Measurements from ENCODE around the gene TRAK2. TPM values are rescaled to one million over a fixed set of nuclear protein-coding genes. Genes with fewer than 3 reads are reported as not detected.
"Not testable (repeated sequence)": the region's sequence is repeated elsewhere in the genome, so short reads cannot be mapped to it uniquely, and the experiment has no call there.

Gene TRAK2, protein sequence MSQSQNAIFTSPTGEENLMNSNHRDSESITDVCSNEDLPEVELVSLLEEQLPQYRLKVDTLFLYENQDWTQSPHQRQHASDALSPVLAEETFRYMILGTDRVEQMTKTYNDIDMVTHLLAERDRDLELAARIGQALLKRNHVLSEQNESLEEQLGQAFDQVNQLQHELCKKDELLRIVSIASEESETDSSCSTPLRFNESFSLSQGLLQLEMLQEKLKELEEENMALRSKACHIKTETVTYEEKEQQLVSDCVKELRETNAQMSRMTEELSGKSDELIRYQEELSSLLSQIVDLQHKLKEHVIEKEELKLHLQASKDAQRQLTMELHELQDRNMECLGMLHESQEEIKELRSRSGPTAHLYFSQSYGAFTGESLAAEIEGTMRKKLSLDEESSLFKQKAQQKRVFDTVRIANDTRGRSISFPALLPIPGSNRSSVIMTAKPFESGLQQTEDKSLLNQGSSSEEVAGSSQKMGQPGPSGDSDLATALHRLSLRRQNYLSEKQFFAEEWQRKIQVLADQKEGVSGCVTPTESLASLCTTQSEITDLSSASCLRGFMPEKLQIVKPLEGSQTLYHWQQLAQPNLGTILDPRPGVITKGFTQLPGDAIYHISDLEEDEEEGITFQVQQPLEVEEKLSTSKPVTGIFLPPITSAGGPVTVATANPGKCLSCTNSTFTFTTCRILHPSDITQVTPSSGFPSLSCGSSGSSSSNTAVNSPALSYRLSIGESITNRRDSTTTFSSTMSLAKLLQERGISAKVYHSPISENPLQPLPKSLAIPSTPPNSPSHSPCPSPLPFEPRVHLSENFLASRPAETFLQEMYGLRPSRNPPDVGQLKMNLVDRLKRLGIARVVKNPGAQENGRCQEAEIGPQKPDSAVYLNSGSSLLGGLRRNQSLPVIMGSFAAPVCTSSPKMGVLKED
- polyA plus RNA-seq (2012; ENCODE audit: missing spikeins) = 8.5 TPM

DNA sequence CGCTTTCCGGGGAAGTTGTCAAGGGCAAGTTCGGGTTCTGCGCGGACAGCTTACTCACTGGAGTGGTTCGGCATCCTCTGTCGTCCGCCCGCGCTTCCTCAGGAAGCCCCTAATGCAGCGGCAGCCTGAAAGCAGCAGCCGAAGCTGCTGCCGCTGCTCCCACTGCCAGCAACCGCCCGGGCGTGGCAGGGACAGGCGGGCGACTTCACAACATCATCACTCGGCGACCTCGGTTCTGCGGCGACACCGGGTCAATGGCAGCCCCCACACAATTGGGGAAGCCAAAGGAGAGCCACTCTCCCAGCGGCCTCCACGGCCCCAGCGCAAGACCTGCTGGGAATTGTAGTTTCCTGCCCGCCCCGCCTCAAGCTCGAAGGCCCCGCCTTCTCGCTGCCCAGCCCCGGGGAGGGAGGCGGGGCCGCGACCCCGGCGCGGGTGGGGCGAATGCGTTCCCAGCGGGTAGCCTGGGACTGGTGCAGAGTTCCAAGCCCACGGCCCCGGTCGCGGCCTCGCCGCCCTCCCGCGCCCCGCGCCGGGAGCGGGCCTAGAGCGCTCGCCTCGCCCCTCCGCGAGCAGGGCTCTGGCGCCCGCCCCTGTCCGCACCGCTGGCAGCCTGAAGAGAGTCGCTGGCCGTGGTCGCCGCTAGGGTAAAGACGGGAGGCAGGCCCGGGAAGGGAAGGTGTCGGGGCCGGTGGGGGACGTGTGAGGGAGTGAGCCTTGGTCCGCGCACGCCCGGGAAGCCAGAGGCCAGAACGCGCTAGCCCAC lies at the start of gene TRAK2, which contains the start of gene STRADB:
TSS of gene TRAK2 (minus strand) at position 167 of the 766 bp plus-strand sequence. CDS start 30,951 bp downstream, outside the sequence.
TSS of gene STRADB (plus strand) at position 449 of the 766 bp plus-strand sequence. CDS start 3,101 bp downstream, outside the sequence.
- FAIRE-seq (peak; percentile 99), DNase-seq (ENCODE audit: insufficient read length) (peak; percentile 89)
- TF ChIP-seq POLR2A (IDR thresholded peaks at IDR 0.05; ENCODE audit: low read depth, low read length) = peak; percentile 94
- TF ChIP-seq POLR2AphosphoS5 (IDR thresholded peaks at IDR 0.05; ENCODE audit: low read depth, low read length) = peak; percentile 87
- no peak for TF ChIP-seq TAF1 (IDR thresholded peaks at IDR 0.05; ENCODE audit: borderline replicate concordance, low read depth, low read length)

DNA sequence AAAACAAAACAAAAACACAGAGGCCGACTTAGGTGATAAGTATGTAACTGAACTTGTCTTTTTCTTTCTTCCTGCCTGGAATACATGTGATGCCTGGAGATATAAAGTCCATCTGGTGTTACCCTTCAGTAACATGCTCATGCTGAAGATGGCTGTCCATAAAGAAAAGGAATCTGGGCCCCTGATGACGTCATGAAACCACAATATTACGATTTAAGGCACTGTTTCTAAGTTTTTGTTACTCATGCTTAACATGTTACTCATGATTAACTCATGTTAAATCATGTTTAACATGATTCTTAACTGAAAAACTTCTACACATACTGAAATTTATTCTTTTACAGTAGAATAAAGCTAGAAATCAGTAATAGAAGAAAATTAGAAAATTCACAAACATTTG lies 49.3 kb upstream of the TRAK2 start:
- TF ChIP-seq TAF1 (IDR thresholded peaks at IDR 0.05; ENCODE audit: borderline replicate concordance, low read depth, low read length) (no peak), POLR2AphosphoS5 (IDR thresholded peaks at IDR 0.05; ENCODE audit: low read depth, low read length) (no peak), POLR2A (IDR thresholded peaks at IDR 0.05; ENCODE audit: low read depth, low read length) (no peak)
- FAIRE-seq (no peak), DNase-seq (ENCODE audit: insufficient read length) (no peak)

DNA sequence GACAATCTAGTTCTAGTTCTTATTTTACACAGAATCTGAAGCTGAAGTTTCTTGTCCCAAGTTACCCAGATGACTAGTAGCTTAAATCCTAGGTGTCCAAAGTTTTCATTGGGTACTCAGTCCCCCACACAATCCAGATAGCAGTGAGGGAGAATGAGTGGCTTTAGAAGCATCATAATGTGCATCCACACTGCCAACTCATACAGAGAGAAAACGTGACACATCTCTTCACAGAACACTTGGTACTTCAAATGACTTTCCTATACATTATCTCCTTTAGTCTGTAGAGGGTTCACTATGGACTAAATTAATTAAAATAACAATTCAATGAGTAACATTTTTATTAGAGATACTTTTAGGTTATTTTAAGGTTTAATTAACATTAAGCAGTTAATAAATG lies 45.5 kb upstream of the TRAK2 start:
- TF ChIP-seq TAF1 (IDR thresholded peaks at IDR 0.05; ENCODE audit: borderline replicate concordance, low read depth, low read length) = no peak
- no peak for TF ChIP-seq POLR2A (IDR thresholded peaks at IDR 0.05; ENCODE audit: low read depth, low read length)
- no peak for TF ChIP-seq POLR2AphosphoS5 (IDR thresholded peaks at IDR 0.05; ENCODE audit: low read depth, low read length)
- no peak for DNase-seq (ENCODE audit: insufficient read length)
- FAIRE-seq = no peak

DNA sequence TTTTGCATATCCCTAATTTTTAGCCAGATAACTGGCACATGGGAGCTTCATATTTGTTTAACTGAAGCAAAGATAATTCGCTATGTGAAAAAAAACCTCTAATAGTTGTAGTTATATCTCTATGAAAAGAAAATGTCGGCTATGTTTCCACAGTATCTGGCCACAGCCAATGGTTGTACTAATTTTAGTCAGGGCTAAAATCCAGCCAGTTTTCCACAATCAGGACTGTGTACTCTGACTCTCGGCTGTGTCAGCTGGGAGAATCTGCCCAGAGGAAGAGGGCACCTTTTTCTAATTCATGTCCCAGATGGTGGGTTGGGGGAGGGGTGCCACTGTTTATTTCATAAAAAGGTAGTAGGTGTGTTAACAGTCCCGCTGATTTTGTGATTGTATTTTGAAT lies 39.0 kb upstream of the TRAK2 start:
- DNase-seq (ENCODE audit: insufficient read length) (no peak), FAIRE-seq (no peak)
- TF ChIP-seq TAF1 (IDR thresholded peaks at IDR 0.05; ENCODE audit: borderline replicate concordance, low read depth, low read length) = no peak
- no peak for TF ChIP-seq POLR2AphosphoS5 (IDR thresholded peaks at IDR 0.05; ENCODE audit: low read depth, low read length)
- no peak for TF ChIP-seq POLR2A (IDR thresholded peaks at IDR 0.05; ENCODE audit: low read depth, low read length)

DNA sequence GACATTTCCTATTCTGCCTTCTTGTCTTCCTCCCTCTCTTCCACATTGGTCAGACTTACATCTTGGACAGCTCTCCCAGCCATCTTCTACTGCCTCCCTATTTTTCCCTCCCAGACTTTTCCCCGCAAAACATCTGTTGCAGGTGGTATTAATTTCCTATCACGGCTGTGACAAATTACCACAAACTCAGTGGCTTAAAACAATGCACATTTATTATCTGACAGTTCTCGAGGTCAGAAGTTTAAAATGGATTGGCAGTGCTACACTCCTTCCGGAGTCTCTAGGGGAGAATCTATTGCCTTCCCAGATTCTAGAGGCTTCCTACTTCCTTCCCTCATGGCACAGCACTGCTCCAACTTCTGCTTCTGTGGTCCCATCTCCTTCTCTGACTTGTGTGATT lies 33.5 kb upstream of the TRAK2 start:
- DNase-seq (ENCODE audit: insufficient read length) (no peak), FAIRE-seq (no peak)
- TF ChIP-seq POLR2AphosphoS5 (IDR thresholded peaks at IDR 0.05; ENCODE audit: low read depth, low read length) = no peak
- no peak for TF ChIP-seq POLR2A (IDR thresholded peaks at IDR 0.05; ENCODE audit: low read depth, low read length)
- TF ChIP-seq TAF1 (IDR thresholded peaks at IDR 0.05; ENCODE audit: borderline replicate concordance, low read depth, low read length) = no peak

DNA sequence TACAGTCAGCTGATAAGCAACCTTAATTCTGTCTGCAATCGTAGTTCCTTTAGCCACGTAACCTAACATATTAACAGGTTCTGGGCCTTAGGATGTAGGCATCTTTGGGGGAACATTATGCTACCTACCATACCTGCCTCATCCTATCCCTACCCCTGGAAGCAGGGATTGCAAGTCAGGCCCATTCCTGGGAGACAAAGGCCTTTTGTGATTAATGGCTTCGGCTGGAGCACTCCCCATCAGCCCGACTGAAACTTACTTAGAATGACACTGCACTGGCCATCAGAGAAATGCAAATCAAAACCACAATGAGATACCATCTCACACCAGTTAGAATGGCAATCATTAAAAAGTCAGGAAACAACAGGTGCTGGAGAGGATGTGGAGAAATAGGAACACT lies 32.5 kb upstream of the TRAK2 start:
- FAIRE-seq; DNase-seq (ENCODE audit: insufficient read length): not testable (repeated sequence)

DNA sequence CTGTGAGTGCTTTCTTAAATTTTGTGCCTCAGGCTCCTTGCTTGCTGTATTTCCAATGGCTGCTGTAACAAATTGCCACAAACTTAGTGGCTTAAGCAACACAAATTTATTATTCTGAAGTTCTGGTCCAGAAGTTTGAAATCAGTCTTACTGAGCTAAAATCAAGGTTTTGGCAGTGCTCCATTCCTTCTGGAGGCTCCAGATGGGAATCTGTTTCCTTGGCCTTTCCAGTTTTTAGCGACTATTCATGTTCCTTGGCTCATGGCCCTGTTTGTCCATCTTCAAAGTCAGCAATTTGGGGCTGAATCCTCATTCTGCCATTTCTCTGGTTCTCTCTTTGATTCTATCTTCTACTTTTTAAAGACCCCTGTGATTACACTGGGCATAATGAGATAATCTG lies 32.1 kb upstream of the TRAK2 start:
- TF ChIP-seq POLR2A (IDR thresholded peaks at IDR 0.05; ENCODE audit: low read depth, low read length) (no peak), TAF1 (IDR thresholded peaks at IDR 0.05; ENCODE audit: borderline replicate concordance, low read depth, low read length) (no peak), POLR2AphosphoS5 (IDR thresholded peaks at IDR 0.05; ENCODE audit: low read depth, low read length) (no peak)
- FAIRE-seq (no peak), DNase-seq (ENCODE audit: insufficient read length) (no peak)

DNA sequence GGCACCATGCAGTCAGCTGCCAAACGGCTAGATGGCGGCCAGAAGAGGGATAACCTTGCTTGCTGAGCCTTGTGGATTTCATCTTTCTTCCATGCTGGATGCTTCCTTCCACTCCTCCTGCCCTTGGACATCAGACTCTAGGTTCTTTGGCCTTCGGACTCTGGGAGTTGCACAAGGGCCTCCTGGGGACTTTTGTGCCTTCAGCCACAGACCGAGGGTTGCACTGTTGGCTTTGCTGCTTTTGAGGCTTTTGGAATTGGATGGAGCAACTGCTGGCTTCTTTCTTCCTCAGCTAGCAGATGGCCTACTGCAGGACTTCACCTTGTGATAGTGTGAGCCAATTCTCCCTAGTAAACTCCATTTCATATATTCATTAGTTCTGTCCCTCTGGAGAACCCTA lies 31.3 kb upstream of the TRAK2 start:
- DNase-seq (ENCODE audit: insufficient read length) (no peak), FAIRE-seq (no peak)
- no peak for TF ChIP-seq POLR2AphosphoS5 (IDR thresholded peaks at IDR 0.05; ENCODE audit: low read depth, low read length)
- no peak for TF ChIP-seq TAF1 (IDR thresholded peaks at IDR 0.05; ENCODE audit: borderline replicate concordance, low read depth, low read length)

DNA sequence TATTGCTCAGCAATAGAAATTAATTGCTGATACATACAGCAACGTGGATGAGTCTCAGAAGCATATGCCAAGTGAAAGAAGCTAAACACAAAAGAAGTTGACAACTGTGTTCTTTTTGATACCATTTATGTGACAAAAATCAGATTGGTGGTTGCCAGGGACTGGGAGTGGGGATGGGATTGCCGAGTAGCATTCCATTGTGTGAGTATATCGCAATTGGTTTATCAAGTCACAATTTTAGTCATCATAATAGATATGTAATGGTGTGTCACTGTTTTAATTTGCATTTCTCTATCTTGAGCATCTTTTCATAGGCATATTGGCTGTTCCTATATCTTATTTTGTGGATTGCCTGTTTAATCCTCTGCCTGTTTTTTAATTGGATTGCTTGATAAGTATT lies 21.2 kb upstream of the TRAK2 start:
- DNase-seq (ENCODE audit: insufficient read length) (no peak), FAIRE-seq (no peak)
- no peak for TF ChIP-seq TAF1 (IDR thresholded peaks at IDR 0.05; ENCODE audit: borderline replicate concordance, low read depth, low read length)
- no peak for TF ChIP-seq POLR2AphosphoS5 (IDR thresholded peaks at IDR 0.05; ENCODE audit: low read depth, low read length)
- no peak for TF ChIP-seq POLR2A (IDR thresholded peaks at IDR 0.05; ENCODE audit: low read depth, low read length)

DNA sequence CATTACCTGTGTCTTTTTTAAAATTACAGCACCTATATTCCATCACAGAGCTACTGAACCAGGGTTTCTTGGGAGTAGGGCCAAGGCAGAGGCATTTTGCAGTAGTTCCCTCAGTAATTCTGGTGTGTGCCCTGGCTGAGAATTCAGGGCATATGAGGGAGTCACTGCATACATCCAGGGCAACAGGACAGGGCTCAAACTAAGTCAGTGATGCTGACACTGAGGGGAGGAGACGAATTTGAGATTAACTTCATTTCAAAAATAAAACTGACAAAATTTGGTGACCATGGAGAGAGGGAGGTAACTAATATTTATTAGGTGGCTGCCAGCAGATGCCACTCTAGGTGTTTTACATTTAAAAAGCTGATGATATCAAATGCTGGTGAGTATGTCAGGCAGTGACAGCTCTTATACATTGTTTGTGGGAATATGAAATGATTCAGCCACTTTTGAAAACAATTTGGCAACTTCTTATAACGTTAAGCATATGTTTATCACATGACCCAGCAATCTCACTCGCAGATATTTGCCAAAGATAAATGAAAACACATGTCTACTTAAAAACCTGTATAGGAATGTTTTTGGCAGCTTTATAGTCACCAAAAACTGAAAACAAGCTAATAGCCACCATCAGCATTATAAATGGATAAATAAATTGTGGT lies 20.6 kb upstream of the TRAK2 start:
- TF ChIP-seq TAF1 (IDR thresholded peaks at IDR 0.05; ENCODE audit: borderline replicate concordance, low read depth, low read length) (no peak), POLR2AphosphoS5 (IDR thresholded peaks at IDR 0.05; ENCODE audit: low read depth, low read length) (no peak), POLR2A (IDR thresholded peaks at IDR 0.05; ENCODE audit: low read depth, low read length) (no peak)
- FAIRE-seq = no peak
- no peak for DNase-seq (ENCODE audit: insufficient read length)

All from GM12892 (cell line).